Measurements from ENCODE around the gene NYAP2. TPM values are rescaled to one million over a fixed set of nuclear protein-coding genes. Genes with fewer than 3 reads are reported as not detected.

NYAP2 gene
- total RNA-seq, 8 experiments from 2014 or later, result 0.13 to 9.2 (median 3.4) TPM

GRCh38 chr2:225590932-225591331, 191.4 kb downstream of the NYAP2 start:
- no peak for ATAC-seq (replicated peaks in 6 of 8)
- no peak overlapping the region for H3K27ac ChIP-seq
- no peaks in the 10 kb centered on the region for H3K4me1 ChIP-seq (replicated peaks in 1 of 2)
- in situ Hi-C loops (cut with MboI; ENCODE audit: low pct_unique_long_range_greater_than_20kb in 2 of 9, low sequenced_read_pairs in 9 of 9, unreplicated experiment in 9 of 9), result no loop called here
- no peak overlapping the region for H3K4me3 ChIP-seq
- WGBS, 10 experiments, result 50 to 100% (median 90%) methylated on average over 1 to 2 of the region's 3 CpGs; no CpG with 5 or more reads in 4 of the 10 experiments

- H3K4me1 ChIP-seq (replicated peaks in 1 of 2), result peaks cover 0 to 11% of the 10 kb centered on the region in 2 donors
- H3K27ac ChIP-seq, result peak overlapping the region in 1 of 2 donors; percentile 8
- no peak overlapping the region for H3K4me3 ChIP-seq
- ATAC-seq (replicated peaks in 6 of 8), result peak in 2 of 8 experiments; percentile 39 to 54
- in situ Hi-C loops (cut with MboI; ENCODE audit: low pct_unique_long_range_greater_than_20kb in 2 of 9, low sequenced_read_pairs in 9 of 9, unreplicated experiment in 9 of 9), result no loop called here
- WGBS, 10 experiments, result 0 to 82% (median 49%) methylated on average over 1 to 4 of the region's 4 CpGs
These were observed 198.4 kb downstream of the NYAP2 start for GRCh38 chr2:225597911-225598310.

GRCh38 chr2:225598426-225598825, 198.9 kb downstream of the NYAP2 start:
- peak in 2 of 8 experiments; percentile 24 to 47 for ATAC-seq (replicated peaks in 6 of 8)
- in situ Hi-C loops (cut with MboI; ENCODE audit: low pct_unique_long_range_greater_than_20kb in 2 of 9, low sequenced_read_pairs in 9 of 9, unreplicated experiment in 9 of 9), result no loop called here
- H3K27ac ChIP-seq, result no peak overlapping the region
- H3K4me1 ChIP-seq (replicated peaks in 1 of 2), result peaks cover 0 to 11% of the 10 kb centered on the region in 2 donors
- no peak overlapping the region for H3K4me3 ChIP-seq

- Histone ChIP-seq H3K4me1 (replicated peaks in 1 of 2) (peaks cover 0 to 11% of the 10 kb centered on the region in 2 donors), H3K27ac (no peak overlapping the region), H3K4me3 (no peak overlapping the region)
- 8 to 98% (median 75%) methylated on average over 1 to 4 of the region's 4 CpGs; no CpG with 5 or more reads in 1 of the 10 experiments for WGBS, 10 experiments
- peak in 2 of 8 experiments; percentile 22 to 33 for ATAC-seq (replicated peaks in 6 of 8)
- in situ Hi-C loops (cut with MboI; ENCODE audit: low pct_unique_long_range_greater_than_20kb in 2 of 9, low sequenced_read_pairs in 9 of 9, unreplicated experiment in 9 of 9), result no loop called here
These were observed 199.4 kb downstream of the NYAP2 start for GRCh38 chr2:225598897-225599296.

- no peak for ATAC-seq (replicated peaks in 6 of 8)
- 0 to 100% (median 67%) methylated on average over 1 of the region's 1 CpG; no CpG with 5 or more reads in 5 of the 10 experiments for WGBS, 10 experiments
- Histone ChIP-seq H3K4me1 (replicated peaks in 1 of 2) (peaks cover 0 to 11% of the 10 kb centered on the region in 2 donors), H3K4me3 (no peak overlapping the region), H3K27ac (no peak overlapping the region)
- in situ Hi-C loops (cut with MboI; ENCODE audit: low pct_unique_long_range_greater_than_20kb in 2 of 9, low sequenced_read_pairs in 9 of 9, unreplicated experiment in 9 of 9), result no loop called here
These were observed 200.3 kb downstream of the NYAP2 start for GRCh38 chr2:225599856-225600255.

GRCh38 chr2:225600444-225600843, 200.9 kb downstream of the NYAP2 start:
- ATAC-seq (replicated peaks in 6 of 8), result peak in 2 of 8 experiments; percentile 15 to 20
- Histone ChIP-seq H3K4me1 (replicated peaks in 1 of 2) (peaks cover 0 to 11% of the 10 kb centered on the region in 2 donors), H3K27ac (no peak overlapping the region), H3K4me3 (no peak overlapping the region)
- in situ Hi-C loops (cut with MboI; ENCODE audit: low pct_unique_long_range_greater_than_20kb in 2 of 9, low sequenced_read_pairs in 9 of 9, unreplicated experiment in 9 of 9), result no loop called here

GRCh38 chr2:225600865-225601264, 201.4 kb downstream of the NYAP2 start:
- H3K27ac ChIP-seq, result no peak overlapping the region
- WGBS, 10 experiments, result 33 to 97% (median 76%) methylated on average over 2 to 4 of the region's 4 CpGs
- peaks cover 0 to 11% of the 10 kb centered on the region in 2 donors for H3K4me1 ChIP-seq (replicated peaks in 1 of 2)
- in situ Hi-C loops (cut with MboI; ENCODE audit: low pct_unique_long_range_greater_than_20kb in 2 of 9, low sequenced_read_pairs in 9 of 9, unreplicated experiment in 9 of 9), result no loop called here
- ATAC-seq (replicated peaks in 6 of 8), result peak in 2 of 8 experiments; percentile 34
- no peak overlapping the region for H3K4me3 ChIP-seq

- 30 to 100% (median 67%) methylated on average over 1 to 4 of the region's 4 CpGs; no CpG with 5 or more reads in 1 of the 10 experiments for WGBS, 10 experiments
- ATAC-seq (replicated peaks in 6 of 8), result no peak
- Histone ChIP-seq H3K4me3 (no peak overlapping the region), H3K4me1 (replicated peaks in 1 of 2) (peaks cover 0 to 11% of the 10 kb centered on the region in 2 donors), H3K27ac (no peak overlapping the region)
- in situ Hi-C loops (cut with MboI; ENCODE audit: low pct_unique_long_range_greater_than_20kb in 2 of 9, low sequenced_read_pairs in 9 of 9, unreplicated experiment in 9 of 9), result no loop called here
These were observed 202.7 kb downstream of the NYAP2 start for GRCh38 chr2:225602205-225602604.

GRCh38 chr2:225608136-225608535, 208.6 kb downstream of the NYAP2 start:
- H3K27ac ChIP-seq, result no peak overlapping the region
- no peak for ATAC-seq (replicated peaks in 6 of 8)
- 0 to 78% (median 21%) methylated on average over 1 of the region's 1 CpG; no CpG with 5 or more reads in 2 of the 10 experiments for WGBS, 10 experiments
- in situ Hi-C loops (cut with MboI; ENCODE audit: low pct_unique_long_range_greater_than_20kb in 2 of 9, low sequenced_read_pairs in 9 of 9, unreplicated experiment in 9 of 9), result no loop called here
- H3K4me1 ChIP-seq (replicated peaks in 1 of 2), result peaks cover 0 to 2% of the 10 kb centered on the region in 2 donors
- H3K4me3 ChIP-seq, result no peak overlapping the region

GRCh38 chr2:225612636-225613035, 213.1 kb downstream of the NYAP2 start:
- H3K27ac ChIP-seq, result no peak overlapping the region
- no peak overlapping the region for H3K4me3 ChIP-seq
- 80% methylated on average over 1 of the region's 1 CpG; no CpG with 5 or more reads in 9 of the 10 experiments for WGBS, 10 experiments
- H3K4me1 ChIP-seq (replicated peaks in 1 of 2), result peaks cover 0 to 2% of the 10 kb centered on the region in 2 donors
- no peak for ATAC-seq (replicated peaks in 6 of 8)
- in situ Hi-C loops (cut with MboI; ENCODE audit: low pct_unique_long_range_greater_than_20kb in 2 of 9, low sequenced_read_pairs in 9 of 9, unreplicated experiment in 9 of 9), result no loop called here

- in situ Hi-C loops (cut with MboI; ENCODE audit: low pct_unique_long_range_greater_than_20kb in 2 of 9, low sequenced_read_pairs in 9 of 9, unreplicated experiment in 9 of 9), result no loop called here
- WGBS, 10 experiments, result 42 to 90% (median 77%) methylated on average over 1 to 2 of the region's 2 CpGs; no CpG with 5 or more reads in 2 of the 10 experiments
- peak in 1 of 8 experiments; percentile 19 for ATAC-seq (replicated peaks in 6 of 8)
- Histone ChIP-seq H3K27ac (no peak overlapping the region), H3K4me3 (no peak overlapping the region), H3K4me1 (replicated peaks in 1 of 2) (no peaks in the 10 kb centered on the region)
These were observed 215.4 kb downstream of the NYAP2 start for GRCh38 chr2:225614915-225615314.

GRCh38 chr2:225615514-225615913, 216.0 kb downstream of the NYAP2 start:
- in situ Hi-C loops (cut with MboI; ENCODE audit: low pct_unique_long_range_greater_than_20kb in 2 of 9, low sequenced_read_pairs in 9 of 9, unreplicated experiment in 9 of 9), result no loop called here
- Histone ChIP-seq H3K4me1 (replicated peaks in 1 of 2) (no peaks in the 10 kb centered on the region), H3K4me3 (no peak overlapping the region), H3K27ac (no peak overlapping the region)
- 5 to 100% (median 44%) methylated on average over 1 to 3 of the region's 3 CpGs; no CpG with 5 or more reads in 1 of the 10 experiments for WGBS, 10 experiments
- no peak for ATAC-seq (replicated peaks in 6 of 8)

- 20 to 100% (median 84%) methylated on average over 1 to 4 of the region's 4 CpGs; no CpG with 5 or more reads in 1 of the 10 experiments for WGBS, 10 experiments
- H3K27ac ChIP-seq, result no peak overlapping the region
- in situ Hi-C loops (cut with MboI; ENCODE audit: low pct_unique_long_range_greater_than_20kb in 2 of 9, low sequenced_read_pairs in 9 of 9, unreplicated experiment in 9 of 9), result no loop called here
- no peaks in the 10 kb centered on the region for H3K4me1 ChIP-seq (replicated peaks in 1 of 2)
- no peak overlapping the region for H3K4me3 ChIP-seq
- ATAC-seq (replicated peaks in 6 of 8), result no peak
These were observed 216.9 kb downstream of the NYAP2 start for GRCh38 chr2:225616372-225616771.

- no peak overlapping the region for H3K27ac ChIP-seq
- in situ Hi-C loops (cut with MboI; ENCODE audit: low pct_unique_long_range_greater_than_20kb in 2 of 9, low sequenced_read_pairs in 9 of 9, unreplicated experiment in 9 of 9), result no loop called here
- WGBS, 10 experiments, result 50 to 100% (median 72%) methylated on average over 1 to 2 of the region's 2 CpGs; no CpG with 5 or more reads in 4 of the 10 experiments
- no peak overlapping the region for H3K4me3 ChIP-seq
- no peak for ATAC-seq (replicated peaks in 6 of 8)
- no peaks in the 10 kb centered on the region for H3K4me1 ChIP-seq (replicated peaks in 1 of 2)
These were observed 217.3 kb downstream of the NYAP2 start for GRCh38 chr2:225616848-225617247.
